K562 (cell line): ENCODE measurements around the gene AP5Z1. TPM values are rescaled to one million over a fixed set of nuclear protein-coding genes. Genes with fewer than 3 reads are reported as not detected.
A peak's percentile ranks its signal among the peaks of the same experiment; 100 is the strongest.

Source experiments
- ATAC-seq: fragments of 200-7000 bp; cut with Tn5 transposase; 3 replicates; pipeline ENCODE4 v1.9.1; 2020; ENCODE audit warnings: moderate library complexity
- BruUV-seq: library from RNA; stranded (reverse); fragments of 400-500 nt; replicated peaks from 2 replicates; lab custom pipeline; 2021; lab: Mats Ljungman, UMichigan
- CTCF ChIA-PET: fragments of 300-600 bp; formaldehyde crosslinking; extraction: SDS; loops from one replicate; lab custom pipeline; 2021; ENCODE audit warnings: low intra/inter-chr PET ratio; lab: Yijun Ruan, JAX
- POLR2A ChIA-PET: fragments of 300-600, 350-650 bp; sonication (Branson Sonifier 250); formaldehyde crosslinking; extraction: SDS; loops from one replicate; lab custom pipeline; 2021; ENCODE audit warnings: antibody characterized with exemption, inconsistent platforms; lab: Yijun Ruan, JAX
- DNase-seq, 4 experiments: peaks; one replicate each; pipeline versions ENCODE4 v3.0.0 to v3.0.0-alpha.2; 2011 to 2018; ENCODE audit warnings: low spot score in 3 of 4, mixed read lengths in 3 of 4; ENCODE audit errors: extremely low read depth in 1 of 4
- FAIRE-seq: peaks from 2 replicates; lab custom pipeline; 2011; peaks lifted over from hg19 to GRCh38; lab: Jason Lieb, UNC
- H2AFZ ChIP-seq: 2 replicates; pipeline ENCODE4 v1.6.0; 2011; ENCODE audit warnings: low read depth, low read length, control low read depth, inconsistent platforms
- H3K27ac ChIP-seq: fragments of 200-600 bp; 3 replicates; pipeline ENCODE4 v1.8.0; 2011; ENCODE audit warnings: low read depth, mild to moderate bottlenecking, control low read depth, inconsistent platforms, low read length, moderate library complexity, mixed read lengths; ENCODE audit errors: extremely low read depth
- H3K27me3 ChIP-seq, 2 experiments: fragments of 300-600 bp in 1 of 2; 2 replicates in 1 of 2; 3 replicates in 1 of 2; pipeline versions ENCODE4 v1.6.0 to v1.8.0; 2011; ENCODE audit warnings: inconsistent platforms in 2 of 2, low read length in 2 of 2, mild to moderate bottlenecking in 1 of 2, mixed read lengths in 1 of 2, moderate library complexity in 1 of 2; ENCODE audit not compliant: control insufficient read depth in 2 of 2, insufficient read depth in 2 of 2
- H3K36me3 ChIP-seq: fragments of 300-600 bp; 3 replicates; pipeline ENCODE4 v1.8.0; 2011; ENCODE audit warnings: mild to moderate bottlenecking, low read length, inconsistent platforms; ENCODE audit not compliant: control insufficient read depth, insufficient read depth
- H3K4me1 ChIP-seq, 2 experiments: fragments of 200-600 bp in 1 of 2; replicated peaks in 1 of 2; 2 replicates in 1 of 2; 3 replicates in 1 of 2; pipeline versions ENCODE4 v1.5.1 to v1.8.0; 2011; ENCODE audit warnings: inconsistent platforms in 2 of 2, low read length in 2 of 2, mild to moderate bottlenecking in 1 of 2, mixed read lengths in 1 of 2, moderate library complexity in 1 of 2; ENCODE audit not compliant: control insufficient read depth in 2 of 2, insufficient read depth in 2 of 2
- H3K4me2 ChIP-seq: 2 replicates; pipeline ENCODE4 v1.6.1; 2011; ENCODE audit warnings: low read length, control low read depth, inconsistent platforms, mixed read lengths; ENCODE audit not compliant: insufficient read depth
- H3K4me3 ChIP-seq: fragments of 200-600 bp; sonication (generic), shearing (Covaris generic); 2 replicates; pipeline ENCODE4 v1.5.1; 2016; ENCODE audit warnings: control low read depth, inconsistent platforms
- H3K79me2 ChIP-seq: fragments of 200-600 bp; 3 replicates; pipeline ENCODE4 v1.8.0; 2011; ENCODE audit warnings: low read length, inconsistent platforms; ENCODE audit not compliant: control insufficient read depth, insufficient read depth
- H3K9ac ChIP-seq, 2 experiments: 2 replicates each; pipeline versions ENCODE4 v1.6.0 to v1.6.1; 2011; ENCODE audit warnings: low read depth in 2 of 2, low read length in 2 of 2, control low read depth in 1 of 2, inconsistent platforms in 1 of 2, mild to moderate bottlenecking in 1 of 2, mixed read lengths in 1 of 2; ENCODE audit not compliant: insufficient read depth in 1 of 2
- H3K9me1 ChIP-seq: one replicate; pipeline ENCODE4 v1.6.0; 2011; ENCODE audit warnings: inconsistent platforms, mild to moderate bottlenecking, low read length, moderate library complexity; ENCODE audit not compliant: control insufficient read depth, insufficient read depth
- H3K9me3 ChIP-seq: replicated peaks from 2 replicates; pipeline ENCODE4 v1.5.1; 2011; ENCODE audit warnings: low read depth, low read length, inconsistent platforms; ENCODE audit not compliant: control insufficient read depth, insufficient read depth
- H4K20me1 ChIP-seq: replicated peaks from 2 replicates; pipeline ENCODE4 v1.6.1; 2011; ENCODE audit warnings: low read length, inconsistent platforms, mixed read lengths; ENCODE audit not compliant: control insufficient read depth, insufficient read depth
- ARID4B ChIP-seq: sonication (generic); formaldehyde crosslinking; IDR thresholded peaks from 2 replicates; pipeline ENCODE4 v1.8.0; 2022; ENCODE audit warnings: mild to moderate bottlenecking, missing genetic modification reagents
- PHF21A ChIP-seq: fragments of 450-650 bp; IDR thresholded peaks from 2 replicates; pipeline ENCODE4 v1.6.1; 2017; ENCODE audit warnings: low read depth, borderline replicate concordance
- WGBS: fragments of 100-300 bp; shearing (Covaris generic); methylation state at CpG from one replicate; pipeline ENCODE4 v1.1.6; 2016; ENCODE audit warnings: low coverage, mixed read lengths; ENCODE audit not compliant: insufficient coverage; ENCODE audit errors: missing lambda C conversion rate; 5-methylcytosine and 5-hydroxymethylcytosine counted together
- in situ Hi-C: fragments of 300-500 bp; cut with MboI; formaldehyde crosslinking; loops from 4 replicates; pipeline ENCODE4 v1.15.0; 2018; ENCODE audit warnings: inconsistent platforms, mixed read lengths
- intact Hi-C: fragments of 100-400 bp; cut with micrococcal nuclease; formaldehyde crosslinking; loops from 2 replicates; pipeline ENCODE4 v1.14.2; 2022
- polyA plus RNA-seq, 8 experiments: library from polyadenylated mRNA; depleted of rRNA in 4 of 8; stranded (reverse) in 5 of 8; unstranded in 3 of 8; fragments of >200 nt; fragmentation: Nextera tagmentation in 2 of 8; fragmentation: Illumina TruSeq in 1 of 8; extraction: Ambion mirVana in 2 of 8; extraction: Trizol in 1 of 8; gene quantifications; 2 replicates each; pipeline versions ENCODE4 v1.2.1 to v1.2.3, GENCODE V29; 2011 to 2014; ENCODE audit warnings: inconsistent platforms in 1 of 8, missing spikeins in 1 of 8
- total RNA-seq, 7 experiments: library from RNA; depleted of rRNA in 6 of 7; stranded (reverse); fragments of >200 nt in 6 of 7; fragmentation: Illumina TruSeq in 2 of 7; extraction: Trizol in 2 of 7; gene quantifications; 2 replicates each; pipeline versions ENCODE4 v1.2.1 to v1.2.3, GENCODE V29; 2011 to 2021; ENCODE audit warnings: low replicate concordance in 1 of 7

AP5Z1 gene
- total and polyA plus RNA-seq, 9 of the 15 experiments (the other 6 are each of a cell fraction or from before 2014, with no cell fraction given) = 0.06 to 31.1 (median 6.4) TPM

- no peak overlapping the region for H3K4me3 ChIP-seq
- no peak overlapping the region for H2AFZ ChIP-seq
- peaks cover 0 to 57% of the 10 kb centered on the region in 2 experiments; a peak in 2 of 5 replicates for H3K4me1 ChIP-seq
- CTCF ChIA-PET = no interaction called here
- no peak overlapping the region for H3K4me2 ChIP-seq
- no TSS peak for BruUV-seq
- H3K9me3 ChIP-seq = no peaks in the 10 kb centered on the region
- in situ Hi-C loops = no loop called here
- H3K79me2 ChIP-seq = no peaks in the 10 kb centered on the region
- no peak for FAIRE-seq
- intact Hi-C loops = no loop called here
- peaks cover 0 to 9% of the 10 kb centered on the region in 2 experiments; a peak in 1 of 5 replicates for H3K27me3 ChIP-seq
- 46% methylated on average over 11 of the region's 19 CpGs for WGBS
- ATAC-seq = peak; percentile 34
- no peaks in the 10 kb centered on the region for H3K9me1 ChIP-seq
- no peak for DNase-seq
- POLR2A ChIA-PET = interaction anchor here (1.4 kb wide), 1 partner anchor 8 kb away, joined by 3 read pairs; no protein-coding TSS in a partner anchor
- no peak overlapping the region for H3K27ac ChIP-seq
- H4K20me1 ChIP-seq = no peaks in the 10 kb centered on the region
- no peak overlapping the region; a peak in 1 of 4 replicates for H3K9ac ChIP-seq
- H3K36me3 ChIP-seq = no peaks in the 10 kb centered on the region
- TF ChIP-seq ARID4B (CRISPR knock-in tag) = no peak
- no peak for TF ChIP-seq PHF21A
These were observed 45.1 kb downstream of the AP5Z1 start for GRCh38 chr7:4820405-4820966.
